ENCODE measurements around the gene FZD2. TPM values are rescaled to one million over a fixed set of nuclear protein-coding genes. Genes with fewer than 3 reads are reported as not detected.

The FZD2 gene
- total RNA-seq, 1 experiment from 2014 or later = 23.7 TPM

GRCh38 chr17:44591206-44591605, 33.9 kb downstream of the FZD2 start:
- no TSS peak for BruUV-seq (replicated peaks)
- DNase-seq (ENCODE audit: low spot score) = no peak

DNA sequence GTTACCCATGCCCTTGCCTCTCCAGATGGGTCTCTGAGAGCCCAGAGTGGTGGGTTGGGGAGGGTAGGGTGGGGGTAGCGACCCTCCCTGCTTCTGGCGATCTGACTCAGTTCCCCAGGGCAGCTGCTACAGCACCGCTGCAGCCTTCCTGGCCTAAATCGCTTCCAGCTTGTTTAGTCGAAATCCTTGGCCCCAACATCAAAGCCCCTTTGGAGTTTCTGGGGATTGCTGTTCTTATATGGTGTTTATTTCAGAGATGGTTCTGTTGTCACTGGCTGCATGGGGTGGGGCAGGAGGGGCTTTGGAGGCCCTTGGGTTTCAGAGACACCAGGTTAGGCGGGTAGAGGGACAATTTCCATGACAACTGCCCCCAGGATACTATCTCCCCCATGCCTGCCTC, 35.9 kb downstream of the FZD2 start:
- Histone ChIP-seq H3K4me1 (ENCODE audit: insufficient read depth, low read length, poor library complexity, severe bottlenecking) (no peaks in the 10 kb centered on the region), H3K36me3 (ENCODE audit: insufficient read depth, low read length, poor library complexity, severe bottlenecking) (no peaks in the 10 kb centered on the region), H3K4me3 (ENCODE audit: low read depth, low read length, poor library complexity, severe bottlenecking) (no peak overlapping the region), H3K9me3 (ENCODE audit: low read depth, low read length, poor library complexity, severe bottlenecking) (no peaks in the 10 kb centered on the region), H3K27me3 (replicated peaks; ENCODE audit: insufficient read depth, low read depth, low read length, poor library complexity) (no peaks in the 10 kb centered on the region), H3K27ac (ENCODE audit: low read depth, low read length, poor library complexity, severe bottlenecking) (no peak overlapping the region)
- POLR2A ChIA-PET (ENCODE audit: low non-redundant PET) = no interaction called here
- TF ChIP-seq EZH2 (IDR thresholded peaks at IDR 0.05; ENCODE audit: borderline replicate concordance, low read depth, low read length, poor library complexity, severe bottlenecking) (no peak), CTCF (conservative IDR thresholded peaks at IDR 0.05; ENCODE audit: low read depth, low read length) (no peak)
- intact Hi-C loops (cut with micrococcal nuclease; ENCODE audit: unreplicated experiment) = no loop called here
- BruUV-seq (replicated peaks) = no TSS peak
- no peak for DNase-seq (ENCODE audit: low spot score)
- CTCF ChIA-PET = no interaction called here

More at GRCh38 chr17:44591206-44591605, 33.9 kb downstream of the FZD2 start:
- no peaks in the 10 kb centered on the region for H3K4me1 ChIP-seq (ENCODE audit: insufficient read depth, low read length, poor library complexity, severe bottlenecking)
- H3K27me3 ChIP-seq (replicated peaks; ENCODE audit: insufficient read depth, low read depth, low read length, poor library complexity) = no peaks in the 10 kb centered on the region
- no peak for TF ChIP-seq CTCF (conservative IDR thresholded peaks at IDR 0.05; ENCODE audit: low read depth, low read length)
- no peak for TF ChIP-seq EZH2 (IDR thresholded peaks at IDR 0.05; ENCODE audit: borderline replicate concordance, low read depth, low read length, poor library complexity, severe bottlenecking)
- CTCF ChIA-PET = no interaction called here
- H3K27ac ChIP-seq (ENCODE audit: low read depth, low read length, poor library complexity, severe bottlenecking) = no peak overlapping the region
- no peaks in the 10 kb centered on the region for H3K9me3 ChIP-seq (ENCODE audit: low read depth, low read length, poor library complexity, severe bottlenecking)
- POLR2A ChIA-PET (ENCODE audit: low non-redundant PET) = no interaction called here
- H3K36me3 ChIP-seq (ENCODE audit: insufficient read depth, low read length, poor library complexity, severe bottlenecking) = no peaks in the 10 kb centered on the region
- intact Hi-C loops (cut with micrococcal nuclease; ENCODE audit: unreplicated experiment) = no loop called here
- H3K4me3 ChIP-seq (ENCODE audit: low read depth, low read length, poor library complexity, severe bottlenecking) = no peak overlapping the region

DNA sequence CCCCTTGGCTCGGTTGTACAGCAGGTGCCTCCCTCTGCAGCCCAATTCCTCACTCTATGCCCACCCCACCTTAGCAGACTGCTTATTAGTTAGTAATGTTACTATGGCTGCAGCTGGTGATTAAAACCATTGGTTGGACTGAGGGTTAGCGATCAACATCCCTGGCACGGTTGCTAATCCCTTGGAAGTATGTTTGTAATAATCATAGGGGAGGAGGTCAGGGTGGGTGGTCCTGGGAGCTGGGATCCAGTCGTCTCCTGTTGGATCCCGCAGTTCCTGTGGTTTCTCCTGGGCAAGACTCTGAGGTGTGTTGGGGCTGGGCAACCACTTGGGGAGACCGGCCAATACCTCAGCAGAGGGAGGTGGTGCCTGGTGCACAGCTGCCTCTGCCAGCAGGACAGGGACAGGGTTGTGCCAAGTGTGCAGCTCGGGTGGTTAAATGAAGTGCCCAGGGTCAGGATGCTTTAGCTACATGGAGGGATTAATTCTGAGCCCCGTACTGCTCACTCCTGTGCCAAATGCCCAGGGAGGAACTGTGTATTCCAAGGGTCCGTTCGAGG, 38.0 kb downstream of the FZD2 start:
- Histone ChIP-seq H3K36me3 (ENCODE audit: insufficient read depth, low read length, poor library complexity, severe bottlenecking) (no peaks in the 10 kb centered on the region), H3K27me3 (replicated peaks; ENCODE audit: insufficient read depth, low read depth, low read length, poor library complexity) (no peaks in the 10 kb centered on the region), H3K4me3 (ENCODE audit: low read depth, low read length, poor library complexity, severe bottlenecking) (no peak overlapping the region), H3K27ac (ENCODE audit: low read depth, low read length, poor library complexity, severe bottlenecking) (no peak overlapping the region), H3K9me3 (ENCODE audit: low read depth, low read length, poor library complexity, severe bottlenecking) (no peaks in the 10 kb centered on the region), H3K4me1 (ENCODE audit: insufficient read depth, low read length, poor library complexity, severe bottlenecking) (no peaks in the 10 kb centered on the region)
- ChIA-PET CTCF (no interaction called here), POLR2A (ENCODE audit: low non-redundant PET) (no interaction called here)
- intact Hi-C loops (cut with micrococcal nuclease; ENCODE audit: unreplicated experiment) = no loop called here
- no TSS peak for BruUV-seq (replicated peaks)
- TF ChIP-seq EZH2 (IDR thresholded peaks at IDR 0.05; ENCODE audit: borderline replicate concordance, low read depth, low read length, poor library complexity, severe bottlenecking) (no peak), CTCF (conservative IDR thresholded peaks at IDR 0.05; ENCODE audit: low read depth, low read length) (no peak)
- DNase-seq (ENCODE audit: low spot score) = no peak
